ENCODE data around the gene ARHGEF17. TPM values are rescaled to one million over a fixed set of nuclear protein-coding genes. Genes with fewer than 3 reads are reported as not detected.

Gene ARHGEF17
- total and polyA plus RNA-seq, 2 of the 8 experiments (the other 6 are each of a cell fraction or from before 2014, with no cell fraction given): 11.3 to 14.6 TPM

GRCh38 chr11:73323464-73323863 is 15.4 kb downstream of the ARHGEF17 start:
- Histone ChIP-seq H2BK5ac (ENCODE audit: low read depth, low read length) (peak overlapping the region; percentile 7; the same call in 1 of the 2 replicates), H3K79me2 (ENCODE audit: control insufficient read depth in 1 of 2, insufficient read depth in 2 of 2, low read length in 2 of 2) (no peaks in the 10 kb centered on the region), H3K27ac (ENCODE audit: low read depth, low read length) (no peak overlapping the region; the same call in 1 of the 2 replicates), H2BK12ac (ENCODE audit: low read depth, low read length) (peak overlapping the region; percentile 77), H2BK15ac (ENCODE audit: low read length) (no peak overlapping the region), H2AK5ac (ENCODE audit: low read depth, low read length) (no peak overlapping the region), H3K9me3 (ENCODE audit: insufficient read depth in 2 of 2, low read depth in 1 of 2, low read length in 1 of 2) (no peaks in the 10 kb centered on the region), H3K27me3 (replicated peaks in 1 of 4; ENCODE audit: control insufficient read depth in 3 of 4, extremely low read depth in 1 of 4, insufficient read depth in 3 of 4, low read length in 3 of 4) (peaks cover 0 to 12% (median 4%) of the 10 kb centered on the region in 4 experiments; a peak in 3 of 7 replicates), H3K4ac (replicated peaks; ENCODE audit: insufficient read length, low read depth, low read length) (no peak overlapping the region), H4K8ac (ENCODE audit: extremely low read depth, insufficient read depth, low read length) (peak overlapping the region; percentile 40; the same call in 1 of the 2 replicates), H3K4me3 (ENCODE audit: extremely low read depth in 1 of 4, insufficient read depth in 2 of 4, low read depth in 3 of 4, low read length in 4 of 4) (peak overlapping the region in 1 of 4 experiments; percentile 3; a peak in 3 of 8 replicates), H4K5ac (ENCODE audit: insufficient read length, low read depth, low read length) (no peak overlapping the region), H3K56ac (replicated peaks; ENCODE audit: insufficient read length, low read depth, low read length) (no peak overlapping the region), H3K4me1 (replicated peaks in 1 of 4; ENCODE audit: control insufficient read depth in 3 of 4, insufficient read depth in 4 of 4, low read length in 3 of 4) (peaks cover 15 to 28% (median 20%) of the 10 kb centered on the region in 4 experiments), H2AFZ (ENCODE audit: low read length) (no peak overlapping the region), H3K4me2 (ENCODE audit: insufficient read depth in 1 of 2, low read depth in 2 of 2, low read length in 2 of 2) (peak overlapping the region; percentile 12 to 47; a peak in 1 of 4 replicates), H3K14ac (ENCODE audit: insufficient read length) (no peak overlapping the region), H3K36me3 (ENCODE audit: control insufficient read depth in 2 of 4, insufficient read depth in 4 of 4, low read length in 3 of 4) (no peaks in the 10 kb centered on the region), H3K23ac (ENCODE audit: insufficient read length) (no peak overlapping the region), H3K18ac (ENCODE audit: extremely low read depth, low read length) (no peak overlapping the region; the same call in 1 of the 2 replicates), H2BK20ac (ENCODE audit: low read length) (0 out of 2 replicates have a peak overlapping the region, but pooled peaks have one; percentile 48), H3K79me1 (ENCODE audit: low read depth, low read length) (0 out of 2 replicates have a peak, but pooled peaks cover 3% of the 10 kb centered on the region), H4K91ac (replicated peaks; ENCODE audit: insufficient read length, low read length) (peak overlapping the region; percentile 61), H3K9ac (replicated peaks in 1 of 4; ENCODE audit: extremely low read depth in 1 of 4, low read depth in 3 of 4, low read length in 3 of 4) (peak overlapping the region in 1 of 4 experiments; percentile 13; a peak in 1 of 7 replicates), H3K23me2 (ENCODE audit: low read depth, low read length) (no peaks in the 10 kb centered on the region), H2BK120ac (replicated peaks; ENCODE audit: low read depth, low read length) (no peak overlapping the region), H4K20me1 (replicated peaks in 1 of 2; ENCODE audit: control insufficient read depth in 1 of 2, insufficient read depth in 2 of 2, low read length in 2 of 2) (peaks cover 7 to 10% of the 10 kb centered on the region in 2 experiments)
- DNase-seq (ENCODE audit: low read depth in 1 of 2, low spot score in 2 of 2) (peak in 1 of 2 experiments; percentile 80), FAIRE-seq (no peak)
- 38% methylated on average over 10 of the region's 14 CpGs; no CpG with 5 or more reads in 1 of the 2 experiments for WGBS, 2 experiments (ENCODE audit: extremely low coverage in 1 of 2, insufficient coverage in 1 of 2, insufficient read length in 1 of 2, insufficient replicate concordance in 2 of 2, low coverage in 1 of 2, low lambda C conversion rate in 2 of 2, missing lambda C conversion rate in 1 of 2)
- TF ChIP-seq HDAC2 (IDR thresholded peaks at IDR 0.05; ENCODE audit: borderline replicate concordance in 1 of 2, low read depth in 2 of 2, low read length in 2 of 2): 0 out of 4 replicates have a peak, but pooled peaks have one; percentile 32
- TF ChIP-seq EGR1 (IDR thresholded peaks at IDR 0.05; ENCODE audit: borderline replicate concordance, low read depth, low read length): peak; percentile 89
- TF ChIP-seq RAD21 (IDR thresholded peaks at IDR 0.05 in 1 of 2, conservative IDR thresholded peaks at IDR 0.05 in 1 of 2; ENCODE audit: low read depth in 2 of 2, low read length in 2 of 2): 0 out of 4 replicates have a peak, but pooled peaks of 1 of the 2 experiments have one; percentile 9
- TF ChIP-seq ATF3 (IDR thresholded peaks at IDR 0.05; ENCODE audit: insufficient read depth, low read depth, low read length): no peak
- 0 out of 2 replicates have a peak, but pooled peaks have one; percentile 22 for TF ChIP-seq TBP (IDR thresholded peaks at IDR 0.05; ENCODE audit: low read depth, low read length)
- no peak for TF ChIP-seq CBX5 (IDR thresholded peaks at IDR 0.05; ENCODE audit: low read depth, low read length)
- TF ChIP-seq GABPA (IDR thresholded peaks at IDR 0.05; ENCODE audit: borderline replicate concordance, insufficient read depth, low read length): 0 out of 2 replicates have a peak, but pooled peaks have one; percentile 16
- 0 out of 2 replicates have a peak, but pooled peaks have one; percentile 44 for TF ChIP-seq TEAD4 (IDR thresholded peaks at IDR 0.05; ENCODE audit: low read depth, low read length)
- TF ChIP-seq RBBP5 (IDR thresholded peaks at IDR 0.05; ENCODE audit: borderline replicate concordance, low read depth, low read length): 0 out of 2 replicates have a peak, but pooled peaks have one; percentile 46
- CTCF ChIA-PET (ENCODE audit: partially characterized antibody): interaction anchor here (0.6 to 25.1 kb wide), 12 partner anchors 12 to 76 kb away, joined by 3 to 383 read pairs (median 4); partner anchors contain the start of gene ARHGEF17
- POLR2A ChIA-PET (ENCODE audit: partially characterized antibody): interaction anchor here (1.0 to 10.7 kb wide), 4 partner anchors 8 to 73 kb away, joined by 3 to 91 read pairs (median 4); partner anchors contain the start of gene ARHGEF17

All from H1 (cell line).